Measurements from ENCODE around the gene ANKRD16. TPM values are rescaled to one million over a fixed set of nuclear protein-coding genes. Genes with fewer than 3 reads are reported as not detected.

Gene ANKRD16
- polyA plus RNA-seq, 1 donor from 2014 or later: 14.2 TPM

DNA sequence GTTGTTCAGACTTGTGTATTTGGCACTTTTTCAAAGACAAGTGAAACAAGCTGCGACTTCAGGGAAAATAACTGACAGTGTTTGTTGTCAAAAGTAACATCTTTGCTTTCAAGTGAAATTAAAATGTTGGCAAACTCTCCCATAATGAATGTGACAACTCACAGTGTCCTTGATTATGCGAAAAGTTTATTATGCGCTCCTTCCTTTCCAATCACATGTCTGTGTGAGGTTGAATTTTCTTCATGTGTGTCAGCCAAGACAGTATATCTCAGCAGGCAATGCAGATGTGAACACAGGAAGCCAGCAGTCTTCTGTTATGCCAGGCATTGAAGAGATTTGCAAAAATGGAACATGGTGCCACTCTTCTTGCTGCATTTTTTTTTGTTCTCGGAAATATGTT is 29.1 kb upstream of the ANKRD16 start:
- H3K36me3 ChIP-seq (ENCODE audit: insufficient read depth, low read length): peaks cover 26% of the 10 kb centered on the region
- H2AFZ ChIP-seq (ENCODE audit: low read depth, low read length): no peak overlapping the region
- no peak overlapping the region for H3K4me3 ChIP-seq (ENCODE audit: low read length)
- H3K27ac ChIP-seq (ENCODE audit: low read length): no peak overlapping the region
- no peaks in the 10 kb centered on the region for H4K20me1 ChIP-seq (ENCODE audit: insufficient read depth)
- H3K4me2 ChIP-seq (ENCODE audit: low read length): no peak overlapping the region
- TF ChIP-seq EZH2 (IDR thresholded peaks at IDR 0.05; ENCODE audit: borderline replicate concordance, insufficient read depth, low read length, poor library complexity, severe bottlenecking) (no peak), MXI1 (conservative IDR thresholded peaks at IDR 0.05; ENCODE audit: poor library complexity, severe bottlenecking) (no peak), POLR2AphosphoS5 (IDR thresholded peaks at IDR 0.05) (no peak), RAD21 (conservative IDR thresholded peaks at IDR 0.05) (no peak), EP300 (conservative IDR thresholded peaks at IDR 0.05; ENCODE audit: poor library complexity, severe bottlenecking) (no peak), SMC3 (conservative IDR thresholded peaks at IDR 0.05; ENCODE audit: poor library complexity) (no peak), TAF1 (IDR thresholded peaks at IDR 0.05; ENCODE audit: low read depth) (no peak)
- TF ChIP-seq, protein P1, sequence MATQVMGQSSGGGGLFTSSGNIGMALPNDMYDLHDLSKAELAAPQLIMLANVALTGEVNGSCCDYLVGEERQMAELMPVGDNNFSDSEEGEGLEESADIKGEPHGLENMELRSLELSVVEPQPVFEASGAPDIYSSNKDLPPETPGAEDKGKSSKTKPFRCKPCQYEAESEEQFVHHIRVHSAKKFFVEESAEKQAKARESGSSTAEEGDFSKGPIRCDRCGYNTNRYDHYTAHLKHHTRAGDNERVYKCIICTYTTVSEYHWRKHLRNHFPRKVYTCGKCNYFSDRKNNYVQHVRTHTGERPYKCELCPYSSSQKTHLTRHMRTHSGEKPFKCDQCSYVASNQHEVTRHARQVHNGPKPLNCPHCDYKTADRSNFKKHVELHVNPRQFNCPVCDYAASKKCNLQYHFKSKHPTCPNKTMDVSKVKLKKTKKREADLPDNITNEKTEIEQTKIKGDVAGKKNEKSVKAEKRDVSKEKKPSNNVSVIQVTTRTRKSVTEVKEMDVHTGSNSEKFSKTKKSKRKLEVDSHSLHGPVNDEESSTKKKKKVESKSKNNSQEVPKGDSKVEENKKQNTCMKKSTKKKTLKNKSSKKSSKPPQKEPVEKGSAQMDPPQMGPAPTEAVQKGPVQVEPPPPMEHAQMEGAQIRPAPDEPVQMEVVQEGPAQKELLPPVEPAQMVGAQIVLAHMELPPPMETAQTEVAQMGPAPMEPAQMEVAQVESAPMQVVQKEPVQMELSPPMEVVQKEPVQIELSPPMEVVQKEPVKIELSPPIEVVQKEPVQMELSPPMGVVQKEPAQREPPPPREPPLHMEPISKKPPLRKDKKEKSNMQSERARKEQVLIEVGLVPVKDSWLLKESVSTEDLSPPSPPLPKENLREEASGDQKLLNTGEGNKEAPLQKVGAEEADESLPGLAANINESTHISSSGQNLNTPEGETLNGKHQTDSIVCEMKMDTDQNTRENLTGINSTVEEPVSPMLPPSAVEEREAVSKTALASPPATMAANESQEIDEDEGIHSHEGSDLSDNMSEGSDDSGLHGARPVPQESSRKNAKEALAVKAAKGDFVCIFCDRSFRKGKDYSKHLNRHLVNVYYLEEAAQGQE (IDR thresholded peaks at IDR 0.05; ENCODE audit: borderline replicate concordance): no peak
- TF ChIP-seq, protein P2, sequence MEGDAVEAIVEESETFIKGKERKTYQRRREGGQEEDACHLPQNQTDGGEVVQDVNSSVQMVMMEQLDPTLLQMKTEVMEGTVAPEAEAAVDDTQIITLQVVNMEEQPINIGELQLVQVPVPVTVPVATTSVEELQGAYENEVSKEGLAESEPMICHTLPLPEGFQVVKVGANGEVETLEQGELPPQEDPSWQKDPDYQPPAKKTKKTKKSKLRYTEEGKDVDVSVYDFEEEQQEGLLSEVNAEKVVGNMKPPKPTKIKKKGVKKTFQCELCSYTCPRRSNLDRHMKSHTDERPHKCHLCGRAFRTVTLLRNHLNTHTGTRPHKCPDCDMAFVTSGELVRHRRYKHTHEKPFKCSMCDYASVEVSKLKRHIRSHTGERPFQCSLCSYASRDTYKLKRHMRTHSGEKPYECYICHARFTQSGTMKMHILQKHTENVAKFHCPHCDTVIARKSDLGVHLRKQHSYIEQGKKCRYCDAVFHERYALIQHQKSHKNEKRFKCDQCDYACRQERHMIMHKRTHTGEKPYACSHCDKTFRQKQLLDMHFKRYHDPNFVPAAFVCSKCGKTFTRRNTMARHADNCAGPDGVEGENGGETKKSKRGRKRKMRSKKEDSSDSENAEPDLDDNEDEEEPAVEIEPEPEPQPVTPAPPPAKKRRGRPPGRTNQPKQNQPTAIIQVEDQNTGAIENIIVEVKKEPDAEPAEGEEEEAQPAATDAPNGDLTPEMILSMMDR (IDR thresholded peaks at IDR 0.05; ENCODE audit: poor library complexity, severe bottlenecking): no peak
- H3K9me3 ChIP-seq (ENCODE audit: low read length): no peaks in the 10 kb centered on the region
- H3F3A ChIP-seq (ENCODE audit: insufficient read depth, low read length, poor library complexity, severe bottlenecking): no peaks in the 10 kb centered on the region
- no peak overlapping the region for H3K9ac ChIP-seq (ENCODE audit: low read length)
- no peaks in the 10 kb centered on the region for H3K27me3 ChIP-seq (ENCODE audit: insufficient read depth, low read depth, low read length)
- H3K79me2 ChIP-seq (replicated peaks; ENCODE audit: insufficient read depth, low read length): no peaks in the 10 kb centered on the region
- H3K9me2 ChIP-seq (ENCODE audit: insufficient read depth, low read length): no peaks in the 10 kb centered on the region

DNA sequence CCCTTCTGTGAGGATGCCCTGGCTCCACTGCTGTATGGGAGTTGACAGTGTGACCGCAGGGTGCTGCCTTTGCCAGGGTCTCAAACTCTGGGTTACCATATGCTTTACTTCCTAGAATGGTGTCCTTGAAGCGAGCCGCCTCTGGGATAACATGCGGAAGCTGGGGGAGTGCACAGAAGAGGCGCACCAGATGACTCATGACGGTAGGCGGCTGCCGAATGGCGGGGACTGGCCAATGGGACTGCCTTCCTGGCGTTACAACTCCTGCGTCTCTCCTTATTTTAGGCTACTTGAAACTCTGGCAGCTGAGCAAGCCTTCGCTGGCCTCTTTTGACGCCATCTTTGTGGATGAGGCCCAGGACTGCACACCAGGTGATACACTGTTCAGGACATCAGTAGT is 27.6 kb upstream of the ANKRD16 start:
- no peaks in the 10 kb centered on the region for H3K27me3 ChIP-seq (ENCODE audit: insufficient read depth, low read depth, low read length)
- no peak overlapping the region for H3K9ac ChIP-seq (ENCODE audit: low read length)
- no peak overlapping the region for H2AFZ ChIP-seq (ENCODE audit: low read depth, low read length)
- no peak overlapping the region for H3K4me2 ChIP-seq (ENCODE audit: low read length)
- H3K4me3 ChIP-seq (ENCODE audit: low read length): no peak overlapping the region
- no peaks in the 10 kb centered on the region for H3K79me2 ChIP-seq (replicated peaks; ENCODE audit: insufficient read depth, low read length)
- TF ChIP-seq, protein P2 (IDR thresholded peaks at IDR 0.05; ENCODE audit: poor library complexity, severe bottlenecking): no peak
- TF ChIP-seq EZH2 (IDR thresholded peaks at IDR 0.05; ENCODE audit: borderline replicate concordance, insufficient read depth, low read length, poor library complexity, severe bottlenecking): no peak
- TF ChIP-seq, protein P1 (IDR thresholded peaks at IDR 0.05; ENCODE audit: borderline replicate concordance): no peak
- no peak for TF ChIP-seq POLR2AphosphoS5 (IDR thresholded peaks at IDR 0.05)
- TF ChIP-seq RAD21 (conservative IDR thresholded peaks at IDR 0.05): no peak
- H3F3A ChIP-seq (ENCODE audit: insufficient read depth, low read length, poor library complexity, severe bottlenecking): no peaks in the 10 kb centered on the region
- no peaks in the 10 kb centered on the region for H3K9me3 ChIP-seq (ENCODE audit: low read length)
- no peaks in the 10 kb centered on the region for H3K9me2 ChIP-seq (ENCODE audit: insufficient read depth, low read length)
- H3K36me3 ChIP-seq (ENCODE audit: insufficient read depth, low read length): peaks cover 26% of the 10 kb centered on the region
- H4K20me1 ChIP-seq (ENCODE audit: insufficient read depth): no peaks in the 10 kb centered on the region
- H3K27ac ChIP-seq (ENCODE audit: low read length): no peak overlapping the region
